HG03575 (cell line): ENCODE results near the gene CDK14.
A peak's percentile ranks its signal among the peaks of the same experiment; 100 is the strongest.
"Not testable (repeated sequence)": the region's sequence is repeated elsewhere in the genome, so short reads cannot be mapped to it uniquely, and the experiment has no call there.

Experiments
- ATAC-seq: cut with Tn5 transposase; IDR thresholded peaks from one replicate; pipeline ENCODE4 v1.9.1; 2021; ENCODE audit not compliant: unreplicated experiment, insufficient number of reproducible peaks, low FRiP score; ENCODE audit errors: extremely low read depth

Gene CDK14

GRCh38 chr7:90706072-90706716, 110.1 kb downstream of the CDK14 start:
- no peak for ATAC-seq

- peak; percentile 49 for ATAC-seq
Measured at GRCh38 chr7:90708841-90709317, 112.8 kb downstream of the CDK14 start.

- no peak for ATAC-seq
Measured at GRCh38 chr7:90709501-90710465, 113.7 kb downstream of the CDK14 start.

- no peak for ATAC-seq
Measured at GRCh38 chr7:90710466-90710850, 114.3 kb downstream of the CDK14 start.

GRCh38 chr7:90713628-90714027, 117.5 kb downstream of the CDK14 start:
- no peak for ATAC-seq

GRCh38 chr7:90715067-90715466, 118.9 kb downstream of the CDK14 start:
- no peak for ATAC-seq

- no peak for ATAC-seq
Measured at GRCh38 chr7:90717296-90718060, 121.4 kb downstream of the CDK14 start.

GRCh38 chr7:90719155-90719554, 123.0 kb downstream of the CDK14 start:
- ATAC-seq, result no peak

GRCh38 chr7:90720984-90721760, 125.1 kb downstream of the CDK14 start:
- no peak for ATAC-seq

- no peak for ATAC-seq
Measured at GRCh38 chr7:90721869-90722431, 125.8 kb downstream of the CDK14 start.

GRCh38 chr7:90723233-90723632, 127.1 kb downstream of the CDK14 start:
- no peak for ATAC-seq

GRCh38 chr7:90723866-90724265, 127.7 kb downstream of the CDK14 start:
- no peak for ATAC-seq

- ATAC-seq, result no peak
Measured at GRCh38 chr7:90726120-90726519, 130.0 kb downstream of the CDK14 start.

- no peak for ATAC-seq
Measured at GRCh38 chr7:90726623-90727022, 130.5 kb downstream of the CDK14 start.

GRCh38 chr7:90727412-90727811, 131.3 kb downstream of the CDK14 start:
- ATAC-seq, result no peak

GRCh38 chr7:90728568-90728967, 132.4 kb downstream of the CDK14 start:
- ATAC-seq, result no peak

- ATAC-seq, result not testable (repeated sequence)
Measured at GRCh38 chr7:90735611-90736280, 139.6 kb downstream of the CDK14 start.

GRCh38 chr7:90736316-90736715, 140.2 kb downstream of the CDK14 start:
- ATAC-seq, result no peak
